NCI-H1092 (cell line): ENCODE measurements around the gene BEAN1.
"Not testable (repeated sequence)": the region's sequence is repeated elsewhere in the genome, so short reads cannot be mapped to it uniquely, and the experiment has no call there.

Experiments
- DNase-seq: peaks from one replicate; lab custom pipeline; 2025; lab: John Stamatoyannopoulos, UW

The BEAN1 gene

GRCh38 chr16:66441586-66442375 is 14.7 kb downstream of the BEAN1 start:
- no peak for DNase-seq

- DNase-seq = no peak
Observed at GRCh38 chr16:66442502-66443268, 15.6 kb downstream of the BEAN1 start.

DNA sequence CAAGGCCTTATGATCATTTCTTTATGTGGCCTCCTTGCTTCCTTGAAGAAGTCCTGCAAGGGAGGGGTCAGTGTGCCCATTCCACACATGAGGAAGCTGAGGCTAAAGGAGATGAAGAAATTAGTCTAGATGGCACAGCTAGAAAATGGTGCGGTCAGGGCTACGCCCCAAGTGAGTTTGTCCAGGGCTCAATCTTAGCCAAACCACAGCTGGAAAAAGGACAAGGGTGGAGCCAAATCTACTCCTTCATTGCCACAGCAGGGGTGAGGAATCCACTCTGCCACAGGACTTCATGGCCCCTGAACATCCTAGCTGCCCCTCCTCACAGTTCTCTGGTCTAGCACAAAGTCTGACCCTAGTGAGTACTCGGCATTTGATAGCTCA is 16.2 kb downstream of the BEAN1 start:
- no peak for DNase-seq

DNA sequence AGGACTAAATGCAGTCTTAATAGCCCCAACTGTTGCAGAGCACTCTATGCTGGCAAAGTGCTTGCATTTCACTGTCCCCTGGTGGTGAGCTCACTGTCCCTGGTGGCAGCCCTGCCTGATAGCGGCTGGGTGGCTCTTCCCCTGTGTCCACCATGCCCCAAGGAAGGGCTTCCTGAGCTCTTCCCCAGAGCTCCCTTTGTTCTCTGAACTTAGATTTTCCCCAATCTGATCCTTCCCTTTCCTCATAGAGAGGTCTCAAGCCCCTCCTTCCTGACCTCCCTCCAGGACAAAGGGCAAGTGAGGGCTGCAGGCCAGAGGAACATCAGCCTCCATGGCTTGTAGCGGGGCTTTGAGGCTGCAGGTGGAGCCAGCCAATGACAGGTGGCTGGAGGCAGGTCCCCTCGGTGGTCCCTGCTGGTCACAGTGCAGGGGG is 17.0 kb downstream of the BEAN1 start:
- DNase-seq = no peak

- DNase-seq = no peak
Observed at GRCh38 chr16:66446737-66447136, 19.6 kb downstream of the BEAN1 start.

GRCh38 chr16:66447491-66447890 is 20.4 kb downstream of the BEAN1 start:
- no peak for DNase-seq

GRCh38 chr16:66451548-66451947 is 24.5 kb downstream of the BEAN1 start:
- DNase-seq = no peak

- not testable (repeated sequence) for DNase-seq
Observed at GRCh38 chr16:66453230-66453629, 26.1 kb downstream of the BEAN1 start.

- DNase-seq = no peak
Observed at GRCh38 chr16:66454751-66455150, 27.7 kb downstream of the BEAN1 start.

GRCh38 chr16:66455970-66456369 is 28.9 kb downstream of the BEAN1 start:
- no peak for DNase-seq

GRCh38 chr16:66457888-66458287 is 30.8 kb downstream of the BEAN1 start:
- no peak for DNase-seq

GRCh38 chr16:66458292-66458691 is 31.2 kb downstream of the BEAN1 start:
- DNase-seq = no peak

DNA sequence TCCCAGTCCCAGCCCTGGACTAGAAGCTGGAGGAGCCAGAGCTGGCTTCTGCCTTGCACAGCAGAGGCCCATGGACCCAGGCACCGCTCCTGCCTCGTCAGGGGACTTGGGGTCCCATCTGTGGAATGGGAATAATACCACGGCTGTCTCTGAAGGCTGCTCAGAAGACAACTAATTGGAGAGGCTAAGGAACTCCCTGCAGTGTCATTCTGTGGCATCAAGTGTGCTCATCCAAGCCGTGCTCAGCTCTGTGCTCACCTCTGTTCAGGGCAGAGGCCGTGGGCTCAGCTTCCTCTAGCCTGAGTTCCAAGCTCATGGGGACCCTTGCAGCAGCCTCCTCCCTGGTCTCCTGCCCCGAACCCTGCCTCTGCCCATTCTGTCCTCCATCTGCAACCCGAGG is 31.8 kb downstream of the BEAN1 start:
- no peak for DNase-seq

DNA sequence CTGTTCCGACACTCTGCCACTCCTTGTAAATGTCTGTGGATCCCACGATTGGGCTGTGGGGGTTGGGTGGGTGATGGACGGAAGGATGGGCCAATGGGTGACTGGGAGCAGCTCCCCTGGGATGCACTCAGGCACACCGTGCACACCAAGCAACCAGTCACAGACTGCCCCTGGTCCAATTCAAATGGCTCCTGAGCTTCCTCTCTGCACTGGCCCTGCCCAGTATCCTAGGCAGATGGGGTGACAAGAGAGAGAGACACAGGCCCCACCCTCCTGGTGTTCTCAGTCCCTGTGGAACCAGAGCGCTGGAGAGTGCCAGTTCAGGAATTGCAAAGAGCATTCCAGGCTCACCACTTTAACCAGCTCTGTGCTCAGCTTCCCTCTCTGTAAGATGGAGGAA is 32.8 kb downstream of the BEAN1 start:
- no peak for DNase-seq

GRCh38 chr16:66460703-66461102 is 33.6 kb downstream of the BEAN1 start:
- no peak for DNase-seq

DNA sequence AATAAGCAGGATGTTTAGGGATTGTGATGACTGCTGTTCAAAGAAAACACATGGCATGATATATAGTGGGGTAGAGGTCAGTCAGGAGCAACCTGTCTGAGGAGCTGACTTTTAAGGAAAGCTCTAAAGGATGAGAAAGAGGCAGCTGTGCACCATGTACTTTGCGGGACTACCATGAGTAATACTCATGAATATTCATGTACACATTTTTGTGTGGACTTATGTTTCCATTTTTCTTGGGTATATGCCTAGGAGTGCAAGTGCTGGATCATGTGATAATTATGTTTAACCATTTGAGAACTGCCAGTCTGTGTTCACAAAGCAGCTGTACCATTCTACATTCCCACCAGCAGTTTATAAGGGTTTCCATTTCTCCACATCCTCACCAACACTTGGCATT is 35.8 kb downstream of the BEAN1 start:
- DNase-seq = no peak

DNA sequence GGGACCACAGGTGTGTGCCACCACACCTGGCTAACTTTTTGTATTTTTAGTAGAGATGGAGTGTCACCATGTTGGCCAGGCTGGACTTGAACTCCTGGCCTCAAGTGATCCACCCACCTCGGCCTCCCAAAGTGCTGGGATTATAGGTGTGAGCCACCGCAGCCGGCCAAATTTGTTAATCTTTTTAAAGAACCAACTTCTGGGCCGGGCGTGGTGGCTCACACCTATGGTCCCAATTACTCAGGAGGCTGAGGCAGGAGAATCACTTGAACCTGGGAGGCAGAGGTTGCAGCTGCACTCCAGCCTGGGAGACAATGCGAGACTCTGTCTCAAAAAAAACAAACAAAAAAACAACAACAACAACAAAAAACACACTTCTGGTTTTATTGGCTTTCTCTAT is 38.9 kb downstream of the BEAN1 start:
- DNase-seq = not testable (repeated sequence)

GRCh38 chr16:66466636-66467035 is 39.5 kb downstream of the BEAN1 start:
- DNase-seq = not testable (repeated sequence)

GRCh38 chr16:66467611-66468010 is 40.5 kb downstream of the BEAN1 start:
- DNase-seq = no peak

DNA sequence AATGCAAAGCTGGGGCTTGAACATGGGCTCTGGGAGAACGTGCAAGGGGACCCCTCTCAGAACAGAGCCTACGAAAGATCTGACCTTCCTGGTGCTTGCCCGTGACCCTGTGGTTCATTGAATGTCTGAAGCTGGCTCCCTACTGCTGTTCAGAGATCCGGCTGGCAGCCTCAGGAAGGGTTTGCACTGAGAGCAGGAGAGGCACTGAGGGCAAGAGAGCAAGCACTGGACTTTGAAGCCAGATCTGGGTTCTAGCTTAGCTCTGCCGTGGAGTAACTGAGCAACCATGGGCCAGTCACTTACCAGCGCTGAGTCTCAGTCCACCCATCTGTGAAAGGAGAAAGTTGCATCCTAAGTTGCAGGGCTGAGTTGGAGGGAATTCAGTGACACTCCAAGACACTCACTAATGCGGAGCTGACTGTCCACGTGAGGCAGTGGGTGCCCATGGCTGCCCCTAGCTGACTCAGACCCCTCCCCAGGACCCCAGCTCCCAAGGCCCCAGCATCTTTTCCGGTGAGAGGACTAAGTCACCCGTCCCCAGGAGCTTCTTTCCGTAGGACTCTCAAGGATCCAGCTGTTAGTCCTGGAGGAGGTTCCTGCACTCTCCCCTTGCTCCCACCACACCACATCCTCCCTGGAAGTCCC is 41.3 kb downstream of the BEAN1 start:
- no peak for DNase-seq

DNA sequence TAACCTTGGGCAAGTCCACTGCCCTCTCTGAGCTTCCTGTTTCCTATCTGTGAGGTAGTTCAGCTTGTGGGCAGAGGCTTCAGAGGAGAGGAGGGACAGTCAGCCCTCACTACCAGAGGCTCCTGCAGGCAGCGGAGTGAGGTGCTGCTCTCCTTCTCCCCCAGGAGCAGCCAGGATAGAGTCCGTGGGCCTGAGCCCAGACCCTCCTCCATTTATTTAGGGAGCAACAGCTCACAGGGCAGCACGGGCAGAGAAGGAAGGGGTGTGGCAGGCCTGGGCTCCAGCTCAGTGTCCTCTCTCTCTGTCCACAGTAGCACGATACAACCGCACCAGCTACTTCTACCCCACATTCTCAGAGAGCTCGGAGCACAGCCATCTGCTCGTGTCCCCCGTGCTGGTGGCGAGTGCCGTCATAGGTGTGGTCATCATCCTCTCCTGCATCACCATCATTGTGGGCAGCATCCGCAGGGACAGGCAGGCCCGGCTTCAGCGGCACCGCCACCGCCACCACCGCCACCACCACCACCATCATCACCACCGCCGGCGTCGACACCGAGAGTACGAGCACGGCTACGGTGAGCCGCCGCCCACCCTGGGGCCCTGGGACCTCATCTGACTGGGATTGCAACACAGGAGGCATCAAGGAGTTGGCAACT is 42.3 kb downstream of the BEAN1 start:
- no peak for DNase-seq

DNA sequence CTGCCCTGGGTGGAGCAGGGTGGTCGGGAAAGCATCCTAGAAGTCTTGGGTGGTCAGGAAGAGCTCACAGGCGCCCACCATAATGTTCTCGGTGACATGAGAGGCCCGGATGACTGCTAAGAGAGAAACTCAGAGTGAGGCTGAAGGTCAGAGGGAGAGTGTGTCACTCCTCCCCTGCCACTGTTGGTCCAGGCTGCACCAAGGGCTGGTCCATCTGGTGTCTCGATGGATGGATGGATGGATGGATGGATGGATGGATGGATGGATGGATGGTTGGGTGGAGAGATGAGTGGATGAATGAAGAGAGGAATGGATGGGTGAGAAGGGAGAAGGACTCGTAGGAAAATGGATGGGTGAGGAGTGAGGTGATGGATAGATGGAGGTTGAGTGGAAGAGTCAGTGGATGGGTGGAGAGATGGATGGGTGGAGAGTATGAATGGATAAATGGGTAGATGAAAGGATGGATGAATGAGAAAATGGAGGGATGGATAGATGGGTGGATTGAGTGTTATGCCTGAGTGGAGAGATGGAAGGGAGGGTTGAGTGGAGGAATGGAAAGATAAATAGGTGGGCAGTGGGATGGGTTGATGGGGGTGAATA is 43.0 kb downstream of the BEAN1 start:
- DNase-seq = no peak
